Psoas muscle (tissue), 8 donors: ENCODE results near the gene FOXA1. TPM values are rescaled to one million over a fixed set of nuclear protein-coding genes. Genes with fewer than 3 reads are reported as not detected.

Source experiments
- ATAC-seq, 4 donors: fragments of 200-7000 bp; cut with Tn5 transposase; one replicate each; pipeline ENCODE4 v1.9.1; 2020; ENCODE audit warnings: moderate library complexity in 3 of 4, mild to moderate bottlenecking in 2 of 4
- DNase-seq, 2 donors: peaks; one replicate each; pipeline ENCODE4 v3.0.0-alpha.2; 2020
- H3K27ac ChIP-seq: fragments of 200-600 bp; one replicate; pipeline ENCODE4 v1.8.0; 2022
- H3K27me3 ChIP-seq, 3 donors: fragments of 200-600 bp in 1 of 3; one replicate each; pipeline versions ENCODE4 v1.6.1 to v1.8.0; 2013 to 2022; ENCODE audit warnings: low read length in 2 of 3, mild to moderate bottlenecking in 2 of 3, moderate library complexity in 1 of 3; ENCODE audit not compliant: insufficient read depth in 3 of 3
- H3K36me3 ChIP-seq, 2 donors: fragments of 200-600 bp in 1 of 2; one replicate each; pipeline versions ENCODE4 v1.6.1 to v1.8.0; 2013 to 2022; ENCODE audit warnings: low read depth in 1 of 2, mild to moderate bottlenecking in 1 of 2, moderate library complexity in 1 of 2; ENCODE audit not compliant: insufficient read depth in 1 of 2
- H3K4me1 ChIP-seq: fragments of 200-600 bp; one replicate; pipeline ENCODE4 v1.8.0; 2022
- H3K4me3 ChIP-seq: fragments of 200-600 bp; one replicate; pipeline ENCODE4 v1.8.0; 2022; ENCODE audit warnings: mild to moderate bottlenecking
- H3K9me3 ChIP-seq: fragments of 200-600 bp; one replicate; pipeline ENCODE4 v1.8.0; 2022
- WGBS, 3 donors: extraction: QIAGEN DNeasy Blood & Tissue Kit; methylation state at CpG; one replicate each; pipeline versions ENCODE4 v1.1.6 to v1.1.7; 2013; 5-methylcytosine and 5-hydroxymethylcytosine counted together
- intact Hi-C, 2 donors: fragments of 100-400 bp; cut with DNase I; formaldehyde crosslinking; loops; one replicate each; pipeline versions ENCODE4 v1.11.0 to v1.14.2; 2022
- polyA plus RNA-seq, 3 donors: library from polyadenylated mRNA; stranded (reverse); fragments of 200-250 nt; gene quantifications; one replicate each; pipeline ENCODE4 v1.2.3, GENCODE V29; 2013
- total RNA-seq, 4 donors: library from RNA; stranded (reverse); fragmentation: NEBNext Ultra II Directional in 2 of 4; extraction: Animal tissue kit (Norgen Biotek cat#: 25700) in 2 of 4; gene quantifications; one replicate each; pipeline versions ENCODE4 v1.2.1 to v1.2.4, GENCODE V29; 2021 to 2023
- TF ChIP-seq, protein P1 (sequence below): fragments of 200-600 bp; IDR thresholded peaks from one replicate; pipeline ENCODE4 v1.8.0; 2022; ENCODE audit warnings: antibody characterized with exemption
- donor health status: healthy with polysubstance abuse.
- donor health status: DM: no; HTN: no; CAD: no; lungs with moderate emphysema.
- donor health status: Bipolar disorder and iron deficiency.
- donor health status: healthy.
- donor health status: DM: yes; HTN: yes; CAD: no.
- donor health status: DM: no; HTN: no; CAD: no.
- donor health status: DM: no; HTN: no; CAD: no.
- donor health status: DM: yes; HTN: yes; CAD: no.

Gene FOXA1
- total and polyA plus RNA-seq, 7 donors, result 0.01 TPM; not detected in 6

- intact Hi-C loops, result no loop called here
- Histone ChIP-seq H3K4me3 (no peak overlapping the region), H3K4me1 (peaks cover 17% of the 10 kb centered on the region), H3K9me3 (no peaks in the 10 kb centered on the region), H3K27me3 (peaks cover 0 to 92% (median 59%) of the 10 kb centered on the region in 3 donors), H3K27ac (no peak overlapping the region), H3K36me3 (no peaks in the 10 kb centered on the region)
- ATAC-seq (no peak), DNase-seq (no peak)
- TF ChIP-seq, protein P1, sequence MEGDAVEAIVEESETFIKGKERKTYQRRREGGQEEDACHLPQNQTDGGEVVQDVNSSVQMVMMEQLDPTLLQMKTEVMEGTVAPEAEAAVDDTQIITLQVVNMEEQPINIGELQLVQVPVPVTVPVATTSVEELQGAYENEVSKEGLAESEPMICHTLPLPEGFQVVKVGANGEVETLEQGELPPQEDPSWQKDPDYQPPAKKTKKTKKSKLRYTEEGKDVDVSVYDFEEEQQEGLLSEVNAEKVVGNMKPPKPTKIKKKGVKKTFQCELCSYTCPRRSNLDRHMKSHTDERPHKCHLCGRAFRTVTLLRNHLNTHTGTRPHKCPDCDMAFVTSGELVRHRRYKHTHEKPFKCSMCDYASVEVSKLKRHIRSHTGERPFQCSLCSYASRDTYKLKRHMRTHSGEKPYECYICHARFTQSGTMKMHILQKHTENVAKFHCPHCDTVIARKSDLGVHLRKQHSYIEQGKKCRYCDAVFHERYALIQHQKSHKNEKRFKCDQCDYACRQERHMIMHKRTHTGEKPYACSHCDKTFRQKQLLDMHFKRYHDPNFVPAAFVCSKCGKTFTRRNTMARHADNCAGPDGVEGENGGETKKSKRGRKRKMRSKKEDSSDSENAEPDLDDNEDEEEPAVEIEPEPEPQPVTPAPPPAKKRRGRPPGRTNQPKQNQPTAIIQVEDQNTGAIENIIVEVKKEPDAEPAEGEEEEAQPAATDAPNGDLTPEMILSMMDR, result no peak
- WGBS, 3 donors, result 8 to 12% (median 9%) methylated on average over 22 of the region's 22 CpGs
Measured at GRCh38 chr14:37601865-37602264, 6.8 kb upstream of the FOXA1 start.

GRCh38 chr14:37600880-37601741, 6.1 kb upstream of the FOXA1 start:
- TF ChIP-seq, protein P1, result no peak
- Histone ChIP-seq H3K36me3 (no peaks in the 10 kb centered on the region), H3K4me1 (peaks cover 17% of the 10 kb centered on the region), H3K9me3 (no peaks in the 10 kb centered on the region), H3K27ac (no peak overlapping the region), H3K4me3 (no peak overlapping the region), H3K27me3 (peaks cover 0 to 96% (median 61%) of the 10 kb centered on the region in 3 donors)
- intact Hi-C loops, result no loop called here
- ATAC-seq, result no peak
- no peak for DNase-seq
- 22 to 37% (median 33%) methylated on average over 4 of the region's 4 CpGs for WGBS, 3 donors

- ATAC-seq (no peak), DNase-seq (no peak)
- no peak overlapping the region for H3K27ac ChIP-seq
- no peaks in the 10 kb centered on the region for H3K36me3 ChIP-seq
- WGBS, 3 donors, result 2% methylated on average over 57 of the region's 57 CpGs
- intact Hi-C loops, result loop anchor here in 1 of 2 donors (10.0 kb wide), 1 partner anchor 355 kb away; no protein-coding TSS in a partner anchor
- no peaks in the 10 kb centered on the region for H3K9me3 ChIP-seq
- H3K4me3 ChIP-seq, result peak overlapping the region; percentile 36
- H3K4me1 ChIP-seq, result peaks cover 27% of the 10 kb centered on the region
- peaks cover 0 to 98% (median 67%) of the 10 kb centered on the region in 3 donors for H3K27me3 ChIP-seq
- TF ChIP-seq, protein P1, result no peak
Measured at GRCh38 chr14:37599507-37600368, 4.7 kb upstream of the FOXA1 start.

DNA sequence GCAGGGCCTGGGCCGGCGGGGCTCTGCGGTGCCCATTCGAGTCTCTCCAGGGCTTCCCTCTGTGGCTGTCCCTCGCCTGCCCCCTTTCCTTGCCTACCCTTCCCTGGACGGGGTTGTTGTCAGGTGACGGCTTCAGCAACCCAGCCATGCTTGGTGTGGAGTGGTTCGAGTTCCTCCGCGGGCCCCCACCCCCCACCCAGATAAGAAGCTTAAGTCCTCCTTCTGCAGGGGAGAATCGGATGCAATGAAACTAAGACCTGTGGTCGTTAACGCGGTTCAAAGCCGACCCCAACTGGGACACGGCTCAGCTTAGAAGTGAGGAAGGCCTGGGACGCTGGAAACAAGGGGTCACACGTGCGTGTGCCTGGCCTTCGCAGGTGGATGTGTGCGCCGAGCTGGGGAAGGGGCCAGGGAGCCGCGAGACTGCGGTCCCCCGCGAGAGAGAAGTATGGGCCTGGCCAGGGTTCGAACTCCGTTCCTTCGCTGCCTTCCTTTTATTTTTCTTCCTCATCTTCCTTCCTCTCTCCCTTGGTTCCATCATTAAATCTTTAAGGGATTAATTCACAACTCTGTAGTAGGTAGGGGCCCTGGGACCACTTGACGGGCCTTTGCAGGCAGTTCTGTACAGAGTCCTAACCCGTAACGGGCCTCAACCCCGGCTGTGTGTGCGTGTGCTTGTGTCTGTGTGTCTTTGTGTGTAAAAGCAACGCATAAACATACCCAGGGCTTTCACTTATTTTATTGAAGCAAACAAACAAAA, 3.9 kb upstream of the FOXA1 start:
- intact Hi-C loops, result loop anchor here in 1 of 2 donors (10.0 kb wide), 1 partner anchor 354 kb away; no protein-coding TSS in a partner anchor
- Histone ChIP-seq H3K27me3 (peaks cover 0 to 98% (median 67%) of the 10 kb centered on the region in 3 donors), H3K27ac (no peak overlapping the region), H3K9me3 (no peaks in the 10 kb centered on the region), H3K4me3 (peak overlapping the region; percentile 44), H3K4me1 (peaks cover 34% of the 10 kb centered on the region), H3K36me3 (no peaks in the 10 kb centered on the region)
- no peak for DNase-seq
- ATAC-seq, result no peak
- 16 to 20% (median 19%) methylated on average over 36 of the region's 36 CpGs for WGBS, 3 donors
- TF ChIP-seq, protein P1, result no peak
